ENCODE data around the gene CCL5.

The CCL5 gene

DNA sequence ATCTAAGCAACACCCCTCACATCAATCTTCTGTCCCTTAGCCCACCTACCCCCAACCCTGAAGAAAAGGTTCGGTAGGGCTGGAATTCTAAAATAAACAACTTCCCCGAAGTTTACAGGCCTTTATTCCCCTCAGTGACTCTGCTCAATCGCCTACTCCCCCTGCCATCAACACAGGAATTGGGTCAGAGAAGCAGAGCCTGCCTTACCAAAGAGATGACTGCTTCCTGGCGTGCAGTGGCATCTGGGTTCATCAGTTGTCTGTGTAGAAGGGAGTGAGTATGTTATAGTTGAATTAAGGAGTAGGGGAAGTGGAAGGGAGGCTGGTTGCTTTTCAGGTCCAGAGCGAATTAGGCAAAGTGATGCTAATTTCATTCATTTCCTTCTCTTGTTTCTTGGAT is 24.2 kb downstream of the CCL5 start:
- Histone ChIP-seq H3K27ac (replicated peaks) (no peak overlapping the region), H3K27me3 (ENCODE audit: insufficient read depth, poor library complexity, severe bottlenecking) (no peaks in the 10 kb centered on the region), H3K4me3 (replicated peaks; ENCODE audit: insufficient read depth, low read length) (no peak overlapping the region)
- DNase-seq (ENCODE audit: low read depth in 1 of 2, low spot score in 1 of 2), result no peak
- TF ChIP-seq GABPA (IDR thresholded peaks at IDR 0.05; ENCODE audit: low read depth) (no peak), POLR2AphosphoS5 (IDR thresholded peaks at IDR 0.05; ENCODE audit: low read depth) (no peak), SPI1 (IDR thresholded peaks at IDR 0.05; ENCODE audit: borderline replicate concordance, low read depth) (no peak)
- TF ChIP-seq, protein P1, sequence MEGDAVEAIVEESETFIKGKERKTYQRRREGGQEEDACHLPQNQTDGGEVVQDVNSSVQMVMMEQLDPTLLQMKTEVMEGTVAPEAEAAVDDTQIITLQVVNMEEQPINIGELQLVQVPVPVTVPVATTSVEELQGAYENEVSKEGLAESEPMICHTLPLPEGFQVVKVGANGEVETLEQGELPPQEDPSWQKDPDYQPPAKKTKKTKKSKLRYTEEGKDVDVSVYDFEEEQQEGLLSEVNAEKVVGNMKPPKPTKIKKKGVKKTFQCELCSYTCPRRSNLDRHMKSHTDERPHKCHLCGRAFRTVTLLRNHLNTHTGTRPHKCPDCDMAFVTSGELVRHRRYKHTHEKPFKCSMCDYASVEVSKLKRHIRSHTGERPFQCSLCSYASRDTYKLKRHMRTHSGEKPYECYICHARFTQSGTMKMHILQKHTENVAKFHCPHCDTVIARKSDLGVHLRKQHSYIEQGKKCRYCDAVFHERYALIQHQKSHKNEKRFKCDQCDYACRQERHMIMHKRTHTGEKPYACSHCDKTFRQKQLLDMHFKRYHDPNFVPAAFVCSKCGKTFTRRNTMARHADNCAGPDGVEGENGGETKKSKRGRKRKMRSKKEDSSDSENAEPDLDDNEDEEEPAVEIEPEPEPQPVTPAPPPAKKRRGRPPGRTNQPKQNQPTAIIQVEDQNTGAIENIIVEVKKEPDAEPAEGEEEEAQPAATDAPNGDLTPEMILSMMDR (IDR thresholded peaks at IDR 0.05; ENCODE audit: insufficient read depth, low read length), result no peak
- TF ChIP-seq, protein P2, sequence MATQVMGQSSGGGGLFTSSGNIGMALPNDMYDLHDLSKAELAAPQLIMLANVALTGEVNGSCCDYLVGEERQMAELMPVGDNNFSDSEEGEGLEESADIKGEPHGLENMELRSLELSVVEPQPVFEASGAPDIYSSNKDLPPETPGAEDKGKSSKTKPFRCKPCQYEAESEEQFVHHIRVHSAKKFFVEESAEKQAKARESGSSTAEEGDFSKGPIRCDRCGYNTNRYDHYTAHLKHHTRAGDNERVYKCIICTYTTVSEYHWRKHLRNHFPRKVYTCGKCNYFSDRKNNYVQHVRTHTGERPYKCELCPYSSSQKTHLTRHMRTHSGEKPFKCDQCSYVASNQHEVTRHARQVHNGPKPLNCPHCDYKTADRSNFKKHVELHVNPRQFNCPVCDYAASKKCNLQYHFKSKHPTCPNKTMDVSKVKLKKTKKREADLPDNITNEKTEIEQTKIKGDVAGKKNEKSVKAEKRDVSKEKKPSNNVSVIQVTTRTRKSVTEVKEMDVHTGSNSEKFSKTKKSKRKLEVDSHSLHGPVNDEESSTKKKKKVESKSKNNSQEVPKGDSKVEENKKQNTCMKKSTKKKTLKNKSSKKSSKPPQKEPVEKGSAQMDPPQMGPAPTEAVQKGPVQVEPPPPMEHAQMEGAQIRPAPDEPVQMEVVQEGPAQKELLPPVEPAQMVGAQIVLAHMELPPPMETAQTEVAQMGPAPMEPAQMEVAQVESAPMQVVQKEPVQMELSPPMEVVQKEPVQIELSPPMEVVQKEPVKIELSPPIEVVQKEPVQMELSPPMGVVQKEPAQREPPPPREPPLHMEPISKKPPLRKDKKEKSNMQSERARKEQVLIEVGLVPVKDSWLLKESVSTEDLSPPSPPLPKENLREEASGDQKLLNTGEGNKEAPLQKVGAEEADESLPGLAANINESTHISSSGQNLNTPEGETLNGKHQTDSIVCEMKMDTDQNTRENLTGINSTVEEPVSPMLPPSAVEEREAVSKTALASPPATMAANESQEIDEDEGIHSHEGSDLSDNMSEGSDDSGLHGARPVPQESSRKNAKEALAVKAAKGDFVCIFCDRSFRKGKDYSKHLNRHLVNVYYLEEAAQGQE (IDR thresholded peaks at IDR 0.05; ENCODE audit: insufficient replicate concordance, low read depth), result no peak

DNA sequence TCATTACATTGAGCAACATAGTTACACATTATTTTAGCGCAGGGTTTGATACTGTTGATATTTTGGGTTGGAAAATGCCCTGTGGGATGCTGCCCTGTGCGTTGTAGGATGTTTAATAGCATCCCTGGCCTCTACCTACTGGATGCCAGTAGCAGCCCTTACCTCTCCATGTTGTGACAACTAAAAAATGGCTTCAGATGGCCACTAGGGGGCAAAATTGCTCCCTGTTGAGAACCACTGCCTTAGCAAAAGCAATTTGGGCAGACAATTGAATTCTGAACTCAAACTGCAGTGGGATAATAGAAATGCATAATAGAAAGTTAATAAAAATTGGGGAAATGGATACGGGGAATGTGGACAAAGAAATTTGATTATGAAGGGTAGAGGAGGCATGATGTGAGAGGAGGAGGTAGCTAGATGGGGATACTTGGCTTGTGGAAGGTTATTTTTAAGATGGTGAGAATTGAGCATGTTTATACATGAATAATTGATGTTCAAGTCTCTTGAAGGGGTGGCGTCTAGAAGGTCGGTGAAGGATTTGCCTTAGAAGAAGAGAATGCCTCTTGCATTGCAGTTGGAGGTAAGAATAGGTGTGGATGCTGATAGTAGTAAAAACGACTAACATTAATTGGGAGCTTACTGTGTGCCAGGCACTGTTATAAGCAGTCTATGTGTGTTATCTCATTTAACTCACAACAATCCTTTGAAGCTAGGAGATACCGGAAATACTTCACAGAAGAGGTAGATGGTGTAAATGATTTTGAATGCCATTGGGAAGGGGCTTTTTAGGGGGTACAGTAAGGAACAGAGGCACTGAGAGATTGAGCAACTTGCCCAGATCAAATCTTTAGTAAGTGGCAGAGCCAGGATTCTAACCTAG is 30.5 kb downstream of the CCL5 start:
- Histone ChIP-seq H3K27me3 (ENCODE audit: insufficient read depth, poor library complexity, severe bottlenecking) (no peaks in the 10 kb centered on the region), H3K27ac (replicated peaks) (no peak overlapping the region), H3K4me3 (replicated peaks; ENCODE audit: insufficient read depth, low read length) (no peak overlapping the region)
- DNase-seq (ENCODE audit: low read depth in 1 of 2, low spot score in 1 of 2), result peak in 1 of 2 experiments; percentile 71
- TF ChIP-seq SPI1 (IDR thresholded peaks at IDR 0.05; ENCODE audit: borderline replicate concordance, low read depth) (no peak), POLR2AphosphoS5 (IDR thresholded peaks at IDR 0.05; ENCODE audit: low read depth) (no peak)
- TF ChIP-seq, protein P1 (IDR thresholded peaks at IDR 0.05; ENCODE audit: insufficient read depth, low read length), result peak; percentile 55

DNA sequence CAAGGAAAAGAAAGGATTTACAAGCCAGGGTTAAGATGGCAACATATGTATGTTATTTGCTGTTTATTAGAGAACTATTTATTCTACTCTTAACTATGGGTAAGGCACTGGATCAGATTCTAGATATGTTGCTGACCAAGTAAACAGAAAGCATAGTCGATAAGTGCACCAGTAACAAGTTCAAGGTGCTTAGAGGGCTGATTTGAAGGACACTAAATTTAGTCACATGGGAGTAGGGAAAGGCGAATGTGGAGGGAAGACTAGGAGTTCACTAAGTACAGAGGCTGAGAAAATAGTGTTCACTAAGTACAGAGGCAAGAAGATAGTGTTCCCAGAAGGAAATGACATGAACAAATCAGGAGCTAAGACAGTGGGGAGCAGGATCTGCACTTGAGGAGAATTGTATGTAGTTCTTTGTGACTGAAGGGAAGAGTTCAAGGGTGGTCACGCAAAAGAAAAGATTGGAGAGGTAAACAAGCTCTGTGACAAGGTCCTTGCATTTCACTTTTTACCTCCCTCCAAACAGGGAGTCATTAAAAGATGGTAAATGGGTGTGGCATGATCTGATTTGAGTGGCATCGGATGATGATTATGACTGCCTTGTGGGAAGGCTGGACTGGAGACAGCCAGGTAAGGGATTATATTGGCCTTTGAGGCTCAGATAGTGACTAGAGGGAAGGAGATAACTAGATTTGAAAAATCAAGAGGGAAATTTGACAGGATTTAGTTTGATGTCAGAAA is 32.4 kb downstream of the CCL5 start:
- Histone ChIP-seq H3K27ac (replicated peaks) (no peak overlapping the region), H3K4me3 (replicated peaks; ENCODE audit: insufficient read depth, low read length) (no peak overlapping the region), H3K27me3 (ENCODE audit: insufficient read depth, poor library complexity, severe bottlenecking) (no peaks in the 10 kb centered on the region)
- DNase-seq (ENCODE audit: low read depth in 1 of 2, low spot score in 1 of 2), result no peak
- TF ChIP-seq GABPA (IDR thresholded peaks at IDR 0.05; ENCODE audit: low read depth), result no peak
- TF ChIP-seq POLR2AphosphoS5 (IDR thresholded peaks at IDR 0.05; ENCODE audit: low read depth), result peak; percentile 37; the same call in 1 of the 2 replicates
- TF ChIP-seq, protein P1 (IDR thresholded peaks at IDR 0.05; ENCODE audit: insufficient read depth, low read length), result no peak
- no peak for TF ChIP-seq SPI1 (IDR thresholded peaks at IDR 0.05; ENCODE audit: borderline replicate concordance, low read depth)
- TF ChIP-seq, protein P2 (IDR thresholded peaks at IDR 0.05; ENCODE audit: insufficient replicate concordance, low read depth), result no peak
